H1 (cell line): ENCODE measurements around the gene SPDYA. TPM values are rescaled to one million over a fixed set of nuclear protein-coding genes. Genes with fewer than 3 reads are reported as not detected.
A peak's percentile ranks its signal among the peaks of the same experiment; 100 is the strongest.

ENCODE experiments used
- ASH2L ChIP-seq: fragments of 200-600, 300-600 bp; sonication (generic); IDR thresholded peaks from one replicate; pipeline ENCODE4 v1.7.1; 2017; ENCODE audit warnings: low read length
- ATF3 ChIP-seq: IDR thresholded peaks from 2 replicates; pipeline ENCODE4 v1.6.1; 2011; ENCODE audit warnings: low read depth, mild to moderate bottlenecking, low read length; ENCODE audit not compliant: insufficient read depth
- CREB1 ChIP-seq: IDR thresholded peaks from 2 replicates; pipeline ENCODE4 v1.6.1; 2012; ENCODE audit warnings: inconsistent platforms
- E2F6 ChIP-seq: IDR thresholded peaks from 2 replicates; pipeline ENCODE4 v1.6.1; 2012; ENCODE audit warnings: inconsistent platforms
- HDAC6 ChIP-seq: IDR thresholded peaks from one replicate; pipeline ENCODE4 v1.7.1; 2012; ENCODE audit warnings: low read depth, mild to moderate bottlenecking, inconsistent platforms, low read length, moderate library complexity
- JUN ChIP-seq: IDR thresholded peaks from 2 replicates; pipeline ENCODE4 v1.6.1; 2011; ENCODE audit warnings: low read depth, mild to moderate bottlenecking, improper control_type of control experiment, low read length
- MAX ChIP-seq: IDR thresholded peaks from 2 replicates; pipeline ENCODE4 v1.6.1; 2012; ENCODE audit warnings: inconsistent platforms
- POU5F1 ChIP-seq: IDR thresholded peaks from 2 replicates; pipeline ENCODE4 v1.6.1; 2011; ENCODE audit warnings: low read depth, mild to moderate bottlenecking, low read length, moderate library complexity
- RBBP5 ChIP-seq: IDR thresholded peaks from 2 replicates; pipeline ENCODE4 v1.7.1; 2012; ENCODE audit warnings: low read depth, mild to moderate bottlenecking, inconsistent platforms, low read length, moderate library complexity, borderline replicate concordance
- RFX5 ChIP-seq: IDR thresholded peaks from 2 replicates; pipeline ENCODE4 v1.6.1; 2011; ENCODE audit warnings: low read depth, low read length, improper control_type of control experiment, borderline replicate concordance
- USF2 ChIP-seq: IDR thresholded peaks from 2 replicates; pipeline ENCODE4 v1.6.1; 2011; ENCODE audit warnings: low read length, improper control_type of control experiment
- polyA plus RNA-seq, 7 experiments: library from polyadenylated mRNA; depleted of rRNA in 3 of 7; stranded (reverse) in 5 of 7; unstranded in 2 of 7; fragments of >200 nt in 5 of 7; fragments of 200-250 nt in 2 of 7; gene quantifications; 1 replicate in 5 of 7; 2 replicates in 1 of 7; 4 replicates in 1 of 7; pipeline versions ENCODE4 v1.2.1 to v1.2.3, GENCODE V29; 2011 to 2013; ENCODE audit warnings: missing spikeins in 2 of 7, mixed read lengths in 2 of 7
- total RNA-seq: library from RNA; stranded (reverse); fragmentation: NEBNext Ultra II Directional; extraction: Animal tissue kit (Norgen Biotek cat#: 25700); gene quantifications from 2 replicates; pipeline ENCODE4 v1.2.1, GENCODE V29; 2021

Gene SPDYA
- total and polyA plus RNA-seq, 2 of the 8 experiments (the other 6 are each of a cell fraction or from before 2014, with no cell fraction given) = 0.12 to 0.35 TPM

GRCh38 chr2:28810384-28811285, at the start of gene SPDYA (continued):
- peak; percentile 98 for TF ChIP-seq E2F6
- no peak for TF ChIP-seq ATF3
- 0 out of 2 replicates have a peak, but pooled peaks have one; percentile 33 for TF ChIP-seq CREB1
- TF ChIP-seq JUN = no peak
- no peak for TF ChIP-seq RFX5
- peak; percentile 52 for TF ChIP-seq ASH2L
- TF ChIP-seq RBBP5 = peak; percentile 71; the same call in 1 of the 2 replicates
- TF ChIP-seq USF2 = peak; percentile 44
- no peak for TF ChIP-seq HDAC6
- peak; percentile 97 for TF ChIP-seq MAX
- no peak for TF ChIP-seq POU5F1
